HepG2 (cell line): ENCODE measurements around the gene SSBP4. TPM values are rescaled to one million over a fixed set of nuclear protein-coding genes. Genes with fewer than 3 reads are reported as not detected.

ENCODE experiments used
- KDM3A ChIP-seq: IDR thresholded peaks from 2 replicates; pipeline ENCODE4 v1.6.1; 2018; ENCODE audit warnings: low read depth, missing compliant biosample characterization
- NFIC ChIP-seq: IDR thresholded peaks from 2 replicates; pipeline ENCODE4 v1.6.1; 2012; ENCODE audit warnings: mild to moderate bottlenecking, low read length, inconsistent platforms
- RFX5 ChIP-seq: IDR thresholded peaks from 2 replicates; pipeline ENCODE4 v1.6.1; 2011; ENCODE audit warnings: low read depth, low read length, improper control_type of control experiment
- ZNF224 ChIP-seq: sonication (generic); formaldehyde crosslinking; IDR thresholded peaks from 2 replicates; pipeline ENCODE4 v1.5.0; 2020; ENCODE audit warnings: mild to moderate bottlenecking, missing genetic modification reagents
- ZSCAN30 ChIP-seq: sonication (generic); formaldehyde crosslinking; IDR thresholded peaks from 2 replicates; pipeline ENCODE4 v1.5.0; 2020; ENCODE audit warnings: mild to moderate bottlenecking, missing genetic modification reagents
- polyA plus RNA-seq, 8 experiments: library from polyadenylated mRNA; depleted of rRNA in 3 of 8; stranded (reverse) in 7 of 8; unstranded in 1 of 8; fragments of >200 nt; fragmentation: Illumina TruSeq in 4 of 8; extraction: Trizol in 4 of 8; gene quantifications; 2 replicates each; pipeline versions ENCODE4 v1.2.1 to v1.2.3, GENCODE V29; 2011 to 2016; ENCODE audit warnings: low read depth in 4 of 8, missing spikeins in 1 of 8, mixed read lengths in 1 of 8; ENCODE audit not compliant: insufficient read depth in 1 of 8
- total RNA-seq, 5 experiments: library from RNA; depleted of rRNA; stranded (reverse); fragments of >200 nt; fragmentation: Illumina TruSeq; extraction: Trizol; gene quantifications; 2 replicates each; pipeline ENCODE4 v1.2.3, GENCODE V29; 2016; ENCODE audit warnings: low read depth in 1 of 5
- TF ChIP-seq, protein P1 (sequence below): sonication (generic); formaldehyde crosslinking; IDR thresholded peaks from 2 replicates; pipeline ENCODE4 v1.4.0; 2020; ENCODE audit warnings: missing genetic modification reagents, borderline replicate concordance
- TF ChIP-seq, protein P2 (sequence below): sonication (generic); formaldehyde crosslinking; IDR thresholded peaks from 2 replicates; pipeline ENCODE4 v1.4.0; 2020; ENCODE audit warnings: missing genetic modification reagents
- TF ChIP-seq, protein P3 (sequence below), 2 experiments: fragments of 450-650 bp in 1 of 2; sonication (generic) in 1 of 2; formaldehyde crosslinking in 1 of 2; IDR thresholded peaks; 2 replicates each; pipeline versions ENCODE4 v1.6.1 to v1.8.0; 2016 to 2022; ENCODE audit warnings: antibody characterized with exemption in 1 of 2, mild to moderate bottlenecking in 1 of 2, missing genetic modification reagents in 1 of 2

Gene SSBP4
- total and polyA plus RNA-seq, 2 of the 13 experiments (the other 11 are each of a cell fraction or from before 2014, with no cell fraction given) = 20.8 to 39.5 TPM

DNA sequence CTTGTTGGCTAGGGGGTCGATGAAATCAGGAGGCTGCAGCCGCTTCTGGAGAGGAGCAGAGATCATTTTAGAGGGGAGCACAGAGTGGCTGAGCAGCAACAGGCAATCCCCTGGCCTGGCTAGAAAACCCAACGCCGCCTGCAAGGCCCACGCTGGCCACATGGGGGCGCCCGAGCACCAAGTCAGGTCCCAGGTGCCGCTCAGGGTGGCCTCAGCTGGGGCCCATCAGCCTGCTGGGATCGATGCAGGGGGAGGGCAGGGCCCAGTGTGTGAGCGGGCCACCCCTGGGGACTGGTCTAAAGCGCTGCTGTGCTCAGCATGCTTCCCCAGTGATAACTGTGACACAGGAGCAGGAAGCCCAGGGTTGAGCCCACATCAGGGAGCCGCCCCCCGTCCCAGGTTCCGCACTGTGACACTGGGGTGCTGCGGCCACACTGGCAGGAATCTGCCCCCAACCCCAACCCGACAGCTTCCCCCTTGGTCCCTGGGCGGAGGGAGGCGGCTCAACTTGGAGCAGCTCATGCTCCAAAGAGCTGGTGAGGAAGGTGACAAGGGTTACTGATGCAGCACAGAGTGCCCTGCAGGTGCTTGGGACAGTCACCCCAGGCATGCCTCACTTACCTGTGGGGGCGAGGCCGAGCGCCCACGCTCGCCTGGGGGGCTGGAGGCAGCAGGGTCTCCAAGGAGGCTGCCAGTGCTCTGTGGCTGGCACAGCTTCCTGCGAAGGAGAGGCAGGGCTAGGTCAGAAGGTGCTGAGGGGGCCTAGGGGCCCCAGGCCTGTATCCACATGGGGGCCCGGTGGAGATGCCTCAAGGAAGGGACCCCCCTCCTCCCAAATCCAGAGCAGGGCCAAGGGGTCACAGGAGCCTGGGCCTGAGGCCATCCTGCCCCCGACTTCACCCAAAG, 32.0 kb downstream of the SSBP4 start (continued):
- TF ChIP-seq, protein P1, sequence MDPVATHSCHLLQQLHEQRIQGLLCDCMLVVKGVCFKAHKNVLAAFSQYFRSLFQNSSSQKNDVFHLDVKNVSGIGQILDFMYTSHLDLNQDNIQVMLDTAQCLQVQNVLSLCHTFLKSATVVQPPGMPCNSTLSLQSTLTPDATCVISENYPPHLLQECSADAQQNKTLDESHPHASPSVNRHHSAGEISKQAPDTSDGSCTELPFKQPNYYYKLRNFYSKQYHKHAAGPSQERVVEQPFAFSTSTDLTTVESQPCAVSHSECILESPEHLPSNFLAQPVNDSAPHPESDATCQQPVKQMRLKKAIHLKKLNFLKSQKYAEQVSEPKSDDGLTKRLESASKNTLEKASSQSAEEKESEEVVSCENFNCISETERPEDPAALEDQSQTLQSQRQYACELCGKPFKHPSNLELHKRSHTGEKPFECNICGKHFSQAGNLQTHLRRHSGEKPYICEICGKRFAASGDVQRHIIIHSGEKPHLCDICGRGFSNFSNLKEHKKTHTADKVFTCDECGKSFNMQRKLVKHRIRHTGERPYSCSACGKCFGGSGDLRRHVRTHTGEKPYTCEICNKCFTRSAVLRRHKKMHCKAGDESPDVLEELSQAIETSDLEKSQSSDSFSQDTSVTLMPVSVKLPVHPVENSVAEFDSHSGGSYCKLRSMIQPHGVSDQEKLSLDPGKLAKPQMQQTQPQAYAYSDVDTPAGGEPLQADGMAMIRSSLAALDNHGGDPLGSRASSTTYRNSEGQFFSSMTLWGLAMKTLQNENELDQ (CRISPR knock-in tag) = no peak
- TF ChIP-seq RFX5 (no peak), ZNF224 (CRISPR knock-in tag) (no peak), NFIC (no peak), ZSCAN30 (CRISPR knock-in tag) (no peak), KDM3A (CRISPR knock-in tag) (peak; percentile 89)
- TF ChIP-seq, protein P2, sequence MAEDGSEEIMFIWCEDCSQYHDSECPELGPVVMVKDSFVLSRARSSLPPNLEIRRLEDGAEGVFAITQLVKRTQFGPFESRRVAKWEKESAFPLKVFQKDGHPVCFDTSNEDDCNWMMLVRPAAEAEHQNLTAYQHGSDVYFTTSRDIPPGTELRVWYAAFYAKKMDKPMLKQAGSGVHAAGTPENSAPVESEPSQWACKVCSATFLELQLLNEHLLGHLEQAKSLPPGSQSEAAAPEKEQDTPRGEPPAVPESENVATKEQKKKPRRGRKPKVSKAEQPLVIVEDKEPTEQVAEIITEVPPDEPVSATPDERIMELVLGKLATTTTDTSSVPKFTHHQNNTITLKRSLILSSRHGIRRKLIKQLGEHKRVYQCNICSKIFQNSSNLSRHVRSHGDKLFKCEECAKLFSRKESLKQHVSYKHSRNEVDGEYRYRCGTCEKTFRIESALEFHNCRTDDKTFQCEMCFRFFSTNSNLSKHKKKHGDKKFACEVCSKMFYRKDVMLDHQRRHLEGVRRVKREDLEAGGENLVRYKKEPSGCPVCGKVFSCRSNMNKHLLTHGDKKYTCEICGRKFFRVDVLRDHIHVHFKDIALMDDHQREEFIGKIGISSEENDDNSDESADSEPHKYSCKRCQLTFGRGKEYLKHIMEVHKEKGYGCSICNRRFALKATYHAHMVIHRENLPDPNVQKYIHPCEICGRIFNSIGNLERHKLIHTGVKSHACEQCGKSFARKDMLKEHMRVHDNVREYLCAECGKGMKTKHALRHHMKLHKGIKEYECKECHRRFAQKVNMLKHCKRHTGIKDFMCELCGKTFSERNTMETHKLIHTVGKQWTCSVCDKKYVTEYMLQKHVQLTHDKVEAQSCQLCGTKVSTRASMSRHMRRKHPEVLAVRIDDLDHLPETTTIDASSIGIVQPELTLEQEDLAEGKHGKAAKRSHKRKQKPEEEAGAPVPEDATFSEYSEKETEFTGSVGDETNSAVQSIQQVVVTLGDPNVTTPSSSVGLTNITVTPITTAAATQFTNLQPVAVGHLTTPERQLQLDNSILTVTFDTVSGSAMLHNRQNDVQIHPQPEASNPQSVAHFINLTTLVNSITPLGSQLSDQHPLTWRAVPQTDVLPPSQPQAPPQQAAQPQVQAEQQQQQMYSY = no peak
- TF ChIP-seq, protein P3, sequence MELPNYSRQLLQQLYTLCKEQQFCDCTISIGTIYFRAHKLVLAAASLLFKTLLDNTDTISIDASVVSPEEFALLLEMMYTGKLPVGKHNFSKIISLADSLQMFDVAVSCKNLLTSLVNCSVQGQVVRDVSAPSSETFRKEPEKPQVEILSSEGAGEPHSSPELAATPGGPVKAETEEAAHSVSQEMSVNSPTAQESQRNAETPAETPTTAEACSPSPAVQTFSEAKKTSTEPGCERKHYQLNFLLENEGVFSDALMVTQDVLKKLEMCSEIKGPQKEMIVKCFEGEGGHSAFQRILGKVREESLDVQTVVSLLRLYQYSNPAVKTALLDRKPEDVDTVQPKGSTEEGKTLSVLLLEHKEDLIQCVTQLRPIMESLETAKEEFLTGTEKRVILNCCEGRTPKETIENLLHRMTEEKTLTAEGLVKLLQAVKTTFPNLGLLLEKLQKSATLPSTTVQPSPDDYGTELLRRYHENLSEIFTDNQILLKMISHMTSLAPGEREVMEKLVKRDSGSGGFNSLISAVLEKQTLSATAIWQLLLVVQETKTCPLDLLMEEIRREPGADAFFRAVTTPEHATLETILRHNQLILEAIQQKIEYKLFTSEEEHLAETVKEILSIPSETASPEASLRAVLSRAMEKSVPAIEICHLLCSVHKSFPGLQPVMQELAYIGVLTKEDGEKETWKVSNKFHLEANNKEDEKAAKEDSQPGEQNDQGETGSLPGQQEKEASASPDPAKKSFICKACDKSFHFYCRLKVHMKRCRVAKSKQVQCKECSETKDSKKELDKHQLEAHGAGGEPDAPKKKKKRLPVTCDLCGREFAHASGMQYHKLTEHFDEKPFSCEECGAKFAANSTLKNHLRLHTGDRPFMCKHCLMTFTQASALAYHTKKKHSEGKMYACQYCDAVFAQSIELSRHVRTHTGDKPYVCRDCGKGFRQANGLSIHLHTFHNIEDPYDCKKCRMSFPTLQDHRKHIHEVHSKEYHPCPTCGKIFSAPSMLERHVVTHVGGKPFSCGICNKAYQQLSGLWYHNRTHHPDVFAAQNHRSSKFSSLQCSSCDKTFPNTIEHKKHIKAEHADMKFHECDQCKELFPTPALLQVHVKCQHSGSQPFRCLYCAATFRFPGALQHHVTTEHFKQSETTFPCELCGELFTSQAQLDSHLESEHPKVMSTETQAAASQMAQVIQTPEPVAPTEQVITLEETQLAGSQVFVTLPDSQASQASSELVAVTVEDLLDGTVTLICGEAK (IDR thresholded peaks at IDR 0.05) = no peak
- TF ChIP-seq, protein P3 (CRISPR knock-in tag; IDR thresholded peaks at IDR 0.05) = no peak
